IMR-90 (cell line): ENCODE results near the gene DDX54. TPM values are rescaled to one million over a fixed set of nuclear protein-coding genes. Genes with fewer than 3 reads are reported as not detected.

Experiments used
- ATAC-seq: fragments of 200-7000 bp; cut with Tn5 transposase; 2 replicates; pipeline ENCODE4 v1.9.1; 2020; ENCODE audit warnings: low read depth, mild to moderate bottlenecking, moderate library complexity
- BruUV-seq: library from RNA; stranded (reverse); fragments of 400-500 nt; replicated peaks from 2 replicates; lab custom pipeline; 2021; lab: Mats Ljungman, UMichigan
- CTCF ChIA-PET: fragments of 300-600 bp; formaldehyde crosslinking; extraction: SDS; loops from one replicate; lab custom pipeline; 2021; ENCODE audit warnings: antibody characterized with exemption; lab: Yijun Ruan, JAX
- POLR2A ChIA-PET: fragments of 300-600 bp; sonication (Branson Sonifier 250); formaldehyde crosslinking; loops from one replicate; lab custom pipeline; 2022; ENCODE audit warnings: antibody characterized with exemption; ENCODE audit not compliant: unreplicated experiment; lab: Charles Lee
- DNase-seq: peaks from one replicate; pipeline ENCODE4 v3.0.0; 2013
- H2AFZ ChIP-seq: replicated peaks from 2 replicates; pipeline ENCODE3; 2013; ENCODE audit warnings: low read length, mild to moderate bottlenecking; ENCODE audit not compliant: poor library complexity
- H2AK5ac ChIP-seq: 2 replicates; pipeline ENCODE4 v1.6.1; 2013; ENCODE audit warnings: low read depth, low read length, inconsistent platforms
- H2AK9ac ChIP-seq: replicated peaks from 2 replicates; pipeline ENCODE3; 2013; ENCODE audit warnings: mild to moderate bottlenecking, low read depth, low read length, moderate library complexity; ENCODE audit not compliant: poor library complexity
- H2BK120ac ChIP-seq: 2 replicates; pipeline ENCODE4 v1.6.1; 2013; ENCODE audit warnings: low read depth, low read length, inconsistent platforms
- H2BK15ac ChIP-seq: 3 replicates; pipeline ENCODE4 v1.6.1; 2013; ENCODE audit warnings: low read depth, low read length, inconsistent platforms
- H2BK20ac ChIP-seq: 2 replicates; pipeline ENCODE4 v1.6.1; 2013; ENCODE audit warnings: low read depth, mild to moderate bottlenecking, inconsistent platforms, low read length, moderate library complexity
- H2BK5ac ChIP-seq: 2 replicates; pipeline ENCODE4 v1.6.1; 2013; ENCODE audit warnings: mild to moderate bottlenecking, low read depth, low read length, inconsistent platforms; ENCODE audit not compliant: poor library complexity, severe bottlenecking
- H3K14ac ChIP-seq: replicated peaks from 2 replicates; pipeline ENCODE4 v1.6.1; 2013; ENCODE audit warnings: low read depth, low read length, inconsistent platforms
- H3K18ac ChIP-seq: 2 replicates; pipeline ENCODE4 v1.6.1; 2013; ENCODE audit warnings: low read depth, low read length, control low read depth
- H3K23ac ChIP-seq: 2 replicates; pipeline ENCODE4 v1.6.1; 2013; ENCODE audit warnings: low read depth, low read length, inconsistent platforms
- H3K27ac ChIP-seq: 2 replicates; pipeline ENCODE4 v1.5.1; 2013; ENCODE audit warnings: mild to moderate bottlenecking, control low read depth, low read length; ENCODE audit not compliant: insufficient read depth
- H3K27me3 ChIP-seq: 2 replicates; pipeline ENCODE4 v1.6.1; 2013; ENCODE audit warnings: low read length; ENCODE audit not compliant: control insufficient read depth, insufficient read depth
- H3K36me3 ChIP-seq: 2 replicates; pipeline ENCODE4 v1.6.1; 2013; ENCODE audit warnings: low read length, mixed read lengths; ENCODE audit not compliant: control insufficient read depth, insufficient read depth
- H3K4ac ChIP-seq: 2 replicates; pipeline ENCODE4 v1.6.1; 2013; ENCODE audit warnings: low read depth, low read length, inconsistent platforms
- H3K4me1 ChIP-seq: 2 replicates; pipeline ENCODE4 v1.6.1; 2013; ENCODE audit warnings: low read length, mixed read lengths; ENCODE audit not compliant: control insufficient read depth, insufficient read depth
- H3K4me2 ChIP-seq: 2 replicates; pipeline ENCODE4 v1.6.1; 2013; ENCODE audit warnings: low read depth, mild to moderate bottlenecking, control low read depth, low read length, moderate library complexity
- H3K4me3 ChIP-seq: 2 replicates; pipeline ENCODE4 v1.5.1; 2013; ENCODE audit warnings: low read depth, mild to moderate bottlenecking, control low read depth, low read length, moderate library complexity; ENCODE audit not compliant: insufficient read depth
- H3K56ac ChIP-seq: 2 replicates; pipeline ENCODE4 v1.6.1; 2013; ENCODE audit warnings: low read length, inconsistent platforms; ENCODE audit not compliant: insufficient read depth; ENCODE audit errors: extremely low read depth
- H3K79me1 ChIP-seq, 2 experiments: 2 replicates each; pipeline ENCODE4 v1.6.1; 2013; ENCODE audit warnings: low read length in 2 of 2, inconsistent platforms in 1 of 2, low read depth in 1 of 2
- H3K9ac ChIP-seq: 2 replicates; pipeline ENCODE4 v1.6.1; 2013; ENCODE audit warnings: low read depth, low read length, control low read depth
- H3K9me1 ChIP-seq: 2 replicates; pipeline ENCODE4 v1.6.1; 2013; ENCODE audit warnings: low read length, inconsistent platforms; ENCODE audit not compliant: insufficient read depth
- H3K9me3 ChIP-seq: 2 replicates; pipeline ENCODE4 v1.6.1; 2013; ENCODE audit warnings: low read length; ENCODE audit not compliant: control insufficient read depth, insufficient read depth
- H4K20me1 ChIP-seq: 2 replicates; pipeline ENCODE4 v1.6.1; 2013; ENCODE audit warnings: low read length, inconsistent platforms; ENCODE audit not compliant: insufficient read depth
- H4K5ac ChIP-seq: 2 replicates; pipeline ENCODE4 v1.6.1; 2013; ENCODE audit warnings: mild to moderate bottlenecking, low read depth, low read length, control low read depth
- H4K8ac ChIP-seq, 2 experiments: 2 replicates each; pipeline ENCODE4 v1.6.1; 2013; ENCODE audit warnings: low read depth in 2 of 2, low read length in 2 of 2, control low read depth in 1 of 2, inconsistent platforms in 1 of 2
- H4K91ac ChIP-seq: 2 replicates; pipeline ENCODE4 v1.6.1; 2013; ENCODE audit warnings: low read depth, low read length, inconsistent platforms; ENCODE audit not compliant: insufficient read depth
- CEBPB ChIP-seq: IDR thresholded peaks from 2 replicates; pipeline ENCODE4 v1.6.1; 2012; ENCODE audit warnings: low read depth, low read length, improper control_type of control experiment
- CHD1 ChIP-seq: IDR thresholded peaks from 2 replicates; pipeline ENCODE4 v1.6.1; 2012; ENCODE audit warnings: low read depth, low read length, improper control_type of control experiment
- MXI1 ChIP-seq: IDR thresholded peaks from 2 replicates; pipeline ENCODE4 v1.6.1; 2012; ENCODE audit warnings: low read depth, mild to moderate bottlenecking, low read length, moderate library complexity, borderline replicate concordance
- WGBS, 2 experiments: methylation state at CpG; one replicate each; pipeline versions ENCODE4 v1.1.5 to v1.1.7; 2013; ENCODE audit warnings: missing lambda C conversion rate in 2 of 2; ENCODE audit not compliant: insufficient read length in 1 of 2; ENCODE audit errors: extremely low coverage in 2 of 2; 5-methylcytosine and 5-hydroxymethylcytosine counted together
- dilution Hi-C: fragments of 300-500 bp; cut with HindIII; formaldehyde crosslinking; loops from one replicate; pipeline ENCODE4 v1.14.3; 2018; ENCODE audit warnings: low sequenced_read_pairs; ENCODE audit not compliant: unreplicated experiment
- in situ Hi-C: fragments of 300-500 bp; cut with MboI; formaldehyde crosslinking; loops from 3 replicates; pipeline ENCODE4 v1.14.3; 2019; ENCODE audit warnings: low sequenced_read_pairs, inconsistent platforms, mixed read lengths
- intact Hi-C: fragments of 100-400 bp; cut with micrococcal nuclease; formaldehyde crosslinking; loops from 2 replicates; pipeline ENCODE4 v1.10.0; 2022
- polyA plus RNA-seq, 3 experiments: library from polyadenylated mRNA; depleted of rRNA; stranded (reverse); fragments of >200 nt; gene quantifications; 2 replicates each; pipeline ENCODE4 v1.2.3, GENCODE V29; 2012; ENCODE audit warnings: low replicate concordance in 1 of 3
- total RNA-seq: library from RNA; depleted of rRNA; stranded (reverse); fragments of >200 nt; gene quantifications from 2 replicates; pipeline ENCODE4 v1.2.3, GENCODE V29; 2012

The DDX54 gene
- total and polyA plus RNA-seq, 2 of the 4 experiments (the other 2 are of a cell fraction): 23.8 to 47.5 TPM

- no peak for DNase-seq
- Histone ChIP-seq H3K18ac (no peak overlapping the region), H3K79me1 (no peaks in the 10 kb centered on the region), H3K4me3 (no peak overlapping the region), H2BK120ac (no peak overlapping the region), H4K5ac (no peak overlapping the region), H4K20me1 (no peaks in the 10 kb centered on the region), H3K56ac (no peak overlapping the region), H3K14ac (no peak overlapping the region), H3K36me3 (peaks cover 15% of the 10 kb centered on the region), H3K4me2 (no peak overlapping the region), H2AK5ac (no peak overlapping the region), H2AK9ac (no peak overlapping the region), H2BK15ac (no peak overlapping the region), H2AFZ (no peak overlapping the region), H2BK20ac (no peak overlapping the region), H3K4me1 (no peaks in the 10 kb centered on the region), H2BK5ac (no peak overlapping the region), H4K91ac (no peak overlapping the region), H3K23ac (no peak overlapping the region), H3K9me1 (no peaks in the 10 kb centered on the region), H3K9ac (no peak overlapping the region), H3K9me3 (no peaks in the 10 kb centered on the region), H3K27me3 (peaks cover 42% of the 10 kb centered on the region), H4K8ac (no peak overlapping the region), H3K27ac (no peak overlapping the region), H3K4ac (no peak overlapping the region)
- no TSS peak for BruUV-seq
- ChIA-PET POLR2A (no interaction called here), CTCF (interaction anchor here (1.2 kb wide), 1 partner anchor 18 kb away, joined by 3 read pairs; no protein-coding TSS in a partner anchor)
- WGBS, 2 experiments: 74% methylated on average over 4 of the region's 12 CpGs; no CpG with 5 or more reads in 1 of the 2 experiments
- in situ Hi-C loops: no loop called here
- TF ChIP-seq CEBPB (no peak), MXI1 (no peak), CHD1 (no peak)
- dilution Hi-C loops: no loop called here
- no peak for ATAC-seq
- intact Hi-C loops: no loop called here
Measured at GRCh38 chr12:113155060-113155459, 30.2 kb downstream of the DDX54 start.
